ENCODE measurements around the gene TP53I11. TPM values are rescaled to one million over a fixed set of nuclear protein-coding genes. Genes with fewer than 3 reads are reported as not detected.

Gene TP53I11
- total RNA-seq, 1 donor from 2014 or later: 23.1 TPM

DNA sequence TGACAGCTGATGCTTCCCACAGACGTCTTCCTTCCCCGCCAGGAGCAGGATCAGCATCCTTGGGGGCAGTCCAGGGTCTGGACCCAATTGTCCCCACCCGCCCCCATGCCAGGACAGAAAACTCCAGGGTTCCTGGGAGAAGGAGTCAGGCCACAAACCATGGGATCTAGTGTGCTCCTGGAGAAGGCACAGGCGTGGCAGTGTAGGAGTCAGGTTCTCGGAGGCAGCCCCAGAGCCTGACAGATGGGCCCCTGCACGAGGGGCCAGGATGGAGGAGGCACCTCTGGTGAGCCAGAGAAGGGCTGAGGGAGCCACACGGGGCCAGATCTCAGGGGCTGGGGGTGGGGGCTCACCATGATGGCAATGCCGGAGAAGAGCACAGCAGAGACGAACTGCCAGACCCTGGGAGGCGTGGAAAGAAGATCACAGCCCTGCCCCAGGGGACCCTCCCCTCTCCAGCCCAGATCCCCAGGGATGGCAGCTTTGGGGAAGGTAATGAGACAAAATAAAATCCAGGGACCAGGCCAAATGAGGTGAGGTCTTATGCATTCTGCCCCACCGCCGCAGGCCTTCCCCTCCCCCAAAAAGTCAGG, 13.6 kb downstream of the TP53I11 start:
- Histone ChIP-seq H3K36me3 (no peaks in the 10 kb centered on the region), H3K79me2 (ENCODE audit: low read depth) (peaks cover 38% of the 10 kb centered on the region), H3K27me3 (no peaks in the 10 kb centered on the region), H2AFZ (replicated peaks) (no peak overlapping the region), H3K9me3 (ENCODE audit: low read depth) (no peaks in the 10 kb centered on the region), H3K4me2 (no peak overlapping the region), H3F3A (ENCODE audit: low read depth) (peaks cover 27% of the 10 kb centered on the region), H3K9ac (no peak overlapping the region), H3K27ac (no peak overlapping the region), H3K4me1 (peaks cover 1% of the 10 kb centered on the region), H4K20me1 (ENCODE audit: low read depth) (peaks cover 72% of the 10 kb centered on the region), H3K4me3 (no peak overlapping the region)
- no peaks in the 10 kb centered on the region for H3K9me3 Mint-ChIP-seq
- peaks cover 12% of the 10 kb centered on the region for H3K27me3 Mint-ChIP-seq (ENCODE audit: insufficient read depth, low read depth)
- H3K4me1 Mint-ChIP-seq: peaks cover 31% of the 10 kb centered on the region
- TF ChIP-seq EZH2phosphoT487 (IDR thresholded peaks at IDR 0.05) (no peak), EZH2 (IDR thresholded peaks at IDR 0.05) (no peak)
- TF ChIP-seq, protein P1, sequence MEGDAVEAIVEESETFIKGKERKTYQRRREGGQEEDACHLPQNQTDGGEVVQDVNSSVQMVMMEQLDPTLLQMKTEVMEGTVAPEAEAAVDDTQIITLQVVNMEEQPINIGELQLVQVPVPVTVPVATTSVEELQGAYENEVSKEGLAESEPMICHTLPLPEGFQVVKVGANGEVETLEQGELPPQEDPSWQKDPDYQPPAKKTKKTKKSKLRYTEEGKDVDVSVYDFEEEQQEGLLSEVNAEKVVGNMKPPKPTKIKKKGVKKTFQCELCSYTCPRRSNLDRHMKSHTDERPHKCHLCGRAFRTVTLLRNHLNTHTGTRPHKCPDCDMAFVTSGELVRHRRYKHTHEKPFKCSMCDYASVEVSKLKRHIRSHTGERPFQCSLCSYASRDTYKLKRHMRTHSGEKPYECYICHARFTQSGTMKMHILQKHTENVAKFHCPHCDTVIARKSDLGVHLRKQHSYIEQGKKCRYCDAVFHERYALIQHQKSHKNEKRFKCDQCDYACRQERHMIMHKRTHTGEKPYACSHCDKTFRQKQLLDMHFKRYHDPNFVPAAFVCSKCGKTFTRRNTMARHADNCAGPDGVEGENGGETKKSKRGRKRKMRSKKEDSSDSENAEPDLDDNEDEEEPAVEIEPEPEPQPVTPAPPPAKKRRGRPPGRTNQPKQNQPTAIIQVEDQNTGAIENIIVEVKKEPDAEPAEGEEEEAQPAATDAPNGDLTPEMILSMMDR (IDR thresholded peaks at IDR 0.05): no peak
- no peak overlapping the region for H3K4me3 Mint-ChIP-seq
- H3K36me3 Mint-ChIP-seq: peaks cover 2% of the 10 kb centered on the region
- no peak for DNase-seq (ENCODE audit: low spot score)
- H3K27ac Mint-ChIP-seq: no peak overlapping the region

DNA sequence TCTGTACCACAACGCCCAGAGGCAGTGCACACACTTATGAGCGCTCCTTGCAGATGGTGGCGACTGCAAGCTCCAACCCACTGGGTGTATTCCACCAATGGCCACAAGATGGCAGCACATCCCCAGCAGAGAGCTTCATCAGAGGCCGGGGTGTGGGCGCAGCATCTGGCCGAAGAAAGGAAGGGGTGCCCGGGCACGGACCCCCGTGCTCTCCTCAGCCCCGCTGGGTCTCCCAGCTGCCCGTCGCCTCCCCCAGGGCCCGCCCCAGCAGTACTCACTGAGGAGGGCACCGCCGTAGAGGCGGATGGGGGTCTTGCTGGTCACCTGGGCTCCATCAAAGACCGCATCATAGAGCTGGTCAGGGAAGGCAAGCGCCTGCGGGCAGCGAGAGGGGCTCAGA, 14.2 kb downstream of the TP53I11 start:
- Mint-ChIP-seq H3K9me3 (no peaks in the 10 kb centered on the region), H3K4me3 (no peak overlapping the region)
- H3K36me3 ChIP-seq: no peaks in the 10 kb centered on the region

DNA sequence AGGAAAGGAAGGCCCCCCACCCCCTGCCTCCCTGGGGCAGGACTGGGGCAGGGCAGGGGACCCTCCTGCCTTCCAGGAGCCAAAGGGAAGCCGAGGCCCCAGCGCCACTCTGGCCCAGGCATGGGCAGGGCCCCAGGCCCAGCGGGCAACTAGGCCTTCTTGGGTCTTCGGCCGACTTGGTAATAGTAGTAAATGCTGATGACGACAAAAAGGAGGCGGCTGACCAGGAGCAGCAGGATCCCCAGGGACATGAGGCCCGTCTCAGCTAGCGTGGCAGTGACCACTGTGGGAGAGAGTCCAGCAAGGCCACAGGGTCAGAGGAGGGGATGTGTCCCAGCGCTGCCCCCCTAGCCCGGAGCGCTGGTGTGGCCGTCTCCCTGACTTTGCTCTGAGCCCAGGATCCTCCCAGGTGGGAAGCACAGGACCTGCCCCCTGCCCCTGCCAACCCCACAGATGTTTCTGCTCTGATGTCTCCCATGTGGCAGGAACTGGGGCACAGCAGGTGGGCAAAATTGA, 15.9 kb downstream of the TP53I11 start:
- Histone ChIP-seq H3K36me3 (no peaks in the 10 kb centered on the region), H3K4me1 (peaks cover 20% of the 10 kb centered on the region), H2AFZ (replicated peaks) (no peak overlapping the region), H3K4me2 (no peak overlapping the region), H3K9me3 (ENCODE audit: low read depth) (no peaks in the 10 kb centered on the region), H3K9ac (no peak overlapping the region), H3F3A (ENCODE audit: low read depth) (peaks cover 42% of the 10 kb centered on the region), H3K27me3 (no peaks in the 10 kb centered on the region), H4K20me1 (ENCODE audit: low read depth) (peaks cover 71% of the 10 kb centered on the region), H3K4me3 (no peak overlapping the region), H3K27ac (no peak overlapping the region), H3K79me2 (ENCODE audit: low read depth) (peaks cover 16% of the 10 kb centered on the region)
- Mint-ChIP-seq H3K36me3 (peaks cover 14% of the 10 kb centered on the region), H3K27ac (no peak overlapping the region), H3K4me3 (no peak overlapping the region), H3K4me1 (peaks cover 31% of the 10 kb centered on the region), H3K27me3 (ENCODE audit: insufficient read depth, low read depth) (peaks cover 13% of the 10 kb centered on the region), H3K9me3 (no peaks in the 10 kb centered on the region)
- TF ChIP-seq EZH2 (IDR thresholded peaks at IDR 0.05) (no peak), EZH2phosphoT487 (IDR thresholded peaks at IDR 0.05) (no peak)
- TF ChIP-seq, protein P1 (IDR thresholded peaks at IDR 0.05): no peak
- no peak for DNase-seq (ENCODE audit: low spot score)

More for the DNA sequence above, 14.2 kb downstream of the TP53I11 start:
- Histone ChIP-seq H3K9me3 (ENCODE audit: low read depth) (no peaks in the 10 kb centered on the region), H3K4me2 (no peak overlapping the region), H3K27me3 (no peaks in the 10 kb centered on the region), H3F3A (ENCODE audit: low read depth) (peaks cover 32% of the 10 kb centered on the region), H3K9ac (no peak overlapping the region), H3K4me3 (no peak overlapping the region), H4K20me1 (ENCODE audit: low read depth) (peaks cover 72% of the 10 kb centered on the region), H3K79me2 (ENCODE audit: low read depth) (peaks cover 33% of the 10 kb centered on the region), H3K4me1 (peaks cover 6% of the 10 kb centered on the region), H2AFZ (replicated peaks) (no peak overlapping the region), H3K27ac (no peak overlapping the region)
- H3K27ac Mint-ChIP-seq: no peak overlapping the region
- peaks cover 9% of the 10 kb centered on the region for H3K27me3 Mint-ChIP-seq (ENCODE audit: insufficient read depth, low read depth)
- DNase-seq (ENCODE audit: low spot score): peak; percentile 74
- peaks cover 29% of the 10 kb centered on the region for H3K4me1 Mint-ChIP-seq
- no peak for TF ChIP-seq EZH2 (IDR thresholded peaks at IDR 0.05)
- TF ChIP-seq, protein P1 (IDR thresholded peaks at IDR 0.05): peak; percentile 78
- no peak for TF ChIP-seq EZH2phosphoT487 (IDR thresholded peaks at IDR 0.05)
- H3K36me3 Mint-ChIP-seq: peaks cover 2% of the 10 kb centered on the region

Data from neural progenitor cell (in vitro differentiated cells).